Neural cell (in vitro differentiated cells): Measurements from ENCODE around the gene PADI6. TPM values are rescaled to one million over a fixed set of nuclear protein-coding genes. Genes with fewer than 3 reads are reported as not detected.

Experiments
- H2AFZ ChIP-seq: fragments of 200-600, 300-800 bp; sonication (generic), shearing (Covaris generic); 2 replicates; pipeline ENCODE4 v1.6.0; 2014; ENCODE audit warnings: low read depth, mild to moderate bottlenecking, antibody characterized with exemption, low read length, moderate library complexity
- H3F3A ChIP-seq: fragments of 200-600 bp; shearing (Covaris generic); 2 replicates; pipeline ENCODE4 v1.6.1; 2016; ENCODE audit warnings: mild to moderate bottlenecking, moderate library complexity, mixed read lengths, antibody characterized with exemption, low read length; ENCODE audit not compliant: insufficient read depth, poor library complexity, severe bottlenecking
- H3K27ac ChIP-seq: fragments of 200-600, 300-800 bp; sonication (generic), shearing (Covaris generic); 2 replicates; pipeline ENCODE4 v1.5.1; 2014; ENCODE audit warnings: mild to moderate bottlenecking, low read length, moderate library complexity
- H3K27me3 ChIP-seq: fragments of 300-800, 200-600 bp; sonication (generic), shearing (Covaris generic); 2 replicates; pipeline ENCODE4 v1.6.0; 2014; ENCODE audit warnings: mild to moderate bottlenecking, low read depth, low read length, moderate library complexity; ENCODE audit not compliant: insufficient read depth
- H3K36me3 ChIP-seq: fragments of 300-800, 200-600 bp; sonication (generic), shearing (Covaris generic); 2 replicates; pipeline ENCODE4 v1.5.1; 2014; ENCODE audit warnings: mild to moderate bottlenecking, antibody characterized with exemption, low read length, moderate library complexity; ENCODE audit not compliant: insufficient read depth
- H3K4me2 ChIP-seq: fragments of 300-800, 200-600 bp; sonication (generic), shearing (Covaris generic); 2 replicates; pipeline ENCODE4 v1.6.0; 2014; ENCODE audit warnings: mild to moderate bottlenecking, low read length
- H3K4me3 ChIP-seq: fragments of 300-800, 200-600 bp; sonication (generic), shearing (Covaris generic); 2 replicates; pipeline ENCODE4 v1.5.1; 2014; ENCODE audit warnings: mild to moderate bottlenecking, low read length, moderate library complexity
- H3K79me2 ChIP-seq: fragments of 200-600 bp; shearing (Covaris generic); replicated peaks from 2 replicates; pipeline ENCODE4 v1.6.0; 2014; ENCODE audit warnings: mild to moderate bottlenecking, low read length, moderate library complexity; ENCODE audit not compliant: insufficient read depth
- H3K9ac ChIP-seq: fragments of 300-800, 200-600 bp; sonication (generic), shearing (Covaris generic); 2 replicates; pipeline ENCODE4 v1.6.1; 2016; ENCODE audit warnings: mild to moderate bottlenecking, low read length, mixed read lengths
- H3K9me2 ChIP-seq: fragments of 200-600 bp; shearing (Covaris generic); 2 replicates; pipeline ENCODE4 v1.6.1; 2016; ENCODE audit warnings: mild to moderate bottlenecking, low read length, mixed read lengths; ENCODE audit not compliant: insufficient read depth
- H3K9me3 ChIP-seq: fragments of 200-600, 300-800 bp; sonication (generic), shearing (Covaris generic); 2 replicates; pipeline ENCODE4 v1.6.1; 2016; ENCODE audit warnings: mild to moderate bottlenecking, mixed run types, low read length, moderate library complexity, mixed read lengths
- H4K20me1 ChIP-seq: fragments of 200-600 bp; shearing (Covaris generic); 2 replicates; pipeline ENCODE4 v1.6.1; 2016; ENCODE audit warnings: mild to moderate bottlenecking, mixed run types; ENCODE audit not compliant: insufficient read depth
- CTCF ChIP-seq: fragments of 450-650 bp; IDR thresholded peaks from 2 replicates; pipeline ENCODE4 v1.5.1; 2014; ENCODE audit warnings: antibody characterized with exemption, mild to moderate bottlenecking, moderate library complexity; ENCODE audit not compliant: poor library complexity, severe bottlenecking
- EP300 ChIP-seq: fragments of 450-650 bp; conservative IDR thresholded peaks from 2 replicates; pipeline ENCODE4 v1.6.1; 2014; ENCODE audit warnings: antibody characterized with exemption, mild to moderate bottlenecking, moderate library complexity; ENCODE audit not compliant: poor library complexity, severe bottlenecking
- EZH2 ChIP-seq: fragments of 200-600, 300-800 bp; shearing (Covaris generic), sonication (generic); IDR thresholded peaks from 2 replicates; pipeline ENCODE4 v1.6.1; 2014; ENCODE audit warnings: antibody characterized with exemption, low read length, borderline replicate concordance, mild to moderate bottlenecking; ENCODE audit not compliant: insufficient read depth, poor library complexity, severe bottlenecking
- MXI1 ChIP-seq: fragments of 450-650 bp; conservative IDR thresholded peaks from 2 replicates; pipeline ENCODE4 v1.6.1; 2014; ENCODE audit warnings: antibody characterized with exemption, mild to moderate bottlenecking; ENCODE audit not compliant: poor library complexity, severe bottlenecking
- POLR2AphosphoS5 ChIP-seq: IDR thresholded peaks from 2 replicates; pipeline ENCODE4 v1.6.1; 2012
- RAD21 ChIP-seq: fragments of 450-650 bp; conservative IDR thresholded peaks from 2 replicates; pipeline ENCODE4 v1.6.1; 2014; ENCODE audit warnings: antibody characterized with exemption, mild to moderate bottlenecking, moderate library complexity
- REST ChIP-seq: IDR thresholded peaks from 2 replicates; pipeline ENCODE4 v1.6.1; 2012; ENCODE audit warnings: borderline replicate concordance
- SMC3 ChIP-seq: fragments of 450-650 bp; conservative IDR thresholded peaks from 2 replicates; pipeline ENCODE4 v1.6.1; 2014; ENCODE audit warnings: antibody characterized with exemption, mild to moderate bottlenecking, moderate library complexity; ENCODE audit not compliant: poor library complexity
- TAF1 ChIP-seq: IDR thresholded peaks from 2 replicates; pipeline ENCODE4 v1.6.1; 2012; ENCODE audit warnings: low read depth
- polyA plus RNA-seq: library from polyadenylated mRNA; depleted of rRNA; stranded (reverse); fragments of >200 nt; gene quantifications from 2 replicates; pipeline ENCODE4 v1.2.3, GENCODE V29; 2014

The PADI6 gene
- polyA plus RNA-seq, 1 donor from 2014 or later = not detected

GRCh38 chr1:17356387-17357026 is 15.5 kb upstream of the PADI6 start:
- no peaks in the 10 kb centered on the region for H3K9me2 ChIP-seq
- TF ChIP-seq TAF1 (no peak), RAD21 (no peak), POLR2AphosphoS5 (no peak), REST (no peak), EZH2 (no peak), MXI1 (no peak), SMC3 (no peak), EP300 (no peak), CTCF (no peak)

GRCh38 chr1:17358557-17358956 is 13.4 kb upstream of the PADI6 start:
- Histone ChIP-seq H3K9ac (no peak overlapping the region), H2AFZ (no peak overlapping the region), H3K36me3 (no peaks in the 10 kb centered on the region), H3K9me3 (no peaks in the 10 kb centered on the region), H3K27ac (no peak overlapping the region), H3K9me2 (no peaks in the 10 kb centered on the region), H3K79me2 (no peaks in the 10 kb centered on the region), H3K27me3 (no peaks in the 10 kb centered on the region), H3K4me3 (no peak overlapping the region), H3F3A (no peaks in the 10 kb centered on the region), H4K20me1 (no peaks in the 10 kb centered on the region), H3K4me2 (no peak overlapping the region)
- TF ChIP-seq RAD21 (no peak), EZH2 (no peak)

More at GRCh38 chr1:17356387-17357026, 15.5 kb upstream of the PADI6 start:
- Histone ChIP-seq H3K27me3 (no peaks in the 10 kb centered on the region), H3K27ac (no peak overlapping the region), H4K20me1 (no peaks in the 10 kb centered on the region), H3K79me2 (no peaks in the 10 kb centered on the region), H3K4me2 (no peak overlapping the region), H3F3A (no peaks in the 10 kb centered on the region), H3K4me3 (no peak overlapping the region), H3K36me3 (no peaks in the 10 kb centered on the region), H3K9ac (no peak overlapping the region), H3K9me3 (no peaks in the 10 kb centered on the region), H2AFZ (no peak overlapping the region)
